A549 (cell line): ENCODE results near the gene SPATA46.

Experiments
- BHLHE40 ChIP-seq: IDR thresholded peaks from 2 replicates; pipeline ENCODE4 v1.6.1; 2012; ENCODE audit warnings: low read depth, low read length, inconsistent platforms
- CTCF ChIP-seq: fragments of >200 bp; sonication (Bioruptor Twin); formaldehyde crosslinking; IDR thresholded peaks from 3 replicates; pipeline ENCODE4 v1.5.1; 2016
- MAFK ChIP-seq: fragments of 450-650 bp; IDR thresholded peaks from 2 replicates; pipeline ENCODE4 v1.6.1; 2014; ENCODE audit not compliant: partially characterized antibody
- MAZ ChIP-seq: fragments of 150-350 bp; IDR thresholded peaks from 2 replicates; pipeline ENCODE4 v1.6.1; 2014; ENCODE audit warnings: antibody characterized with exemption, low read depth, low read length, borderline replicate concordance
- RARB ChIP-seq: fragments of 250-450 bp; sonication (Bioruptor Pico); IDR thresholded peaks from 2 replicates; pipeline ENCODE4 v1.8.0; 2021; ENCODE audit warnings: mild to moderate bottlenecking, moderate library complexity
- SMC3 ChIP-seq: fragments of >200 bp; sonication (Bioruptor Twin); formaldehyde crosslinking; IDR thresholded peaks from 3 replicates; pipeline ENCODE4 v1.6.1; 2018; ENCODE audit warnings: inconsistent platforms

- no peak for TF ChIP-seq CTCF
- TF ChIP-seq MAFK, result no peak
- TF ChIP-seq MAZ, result no peak
- TF ChIP-seq RARB (CRISPR knock-in tag), result no peak
- TF ChIP-seq BHLHE40, result no peak
- no peak for TF ChIP-seq SMC3
Measured at GRCh38 chr1:162417650-162418049, 41.0 kb upstream of the SPATA46 start.
